Nephron (organoid): ENCODE results near the gene THADA.

ENCODE experiments used
- H3K27ac Mint-ChIP-seq, 3 experiments: 2 replicates each; pipeline ENCODE4 v1.8.0; 2020; ENCODE audit warnings: mixed read lengths in 3 of 3, mild to moderate bottlenecking in 2 of 3, moderate library complexity in 1 of 3
- H3K27me3 Mint-ChIP-seq: 2 replicates; pipeline ENCODE4 v1.8.0; 2021; ENCODE audit warnings: low read depth, mild to moderate bottlenecking, moderate library complexity, mixed read lengths
- H3K36me3 Mint-ChIP-seq: 2 replicates; pipeline ENCODE4 v1.8.0; 2020; ENCODE audit warnings: low read depth, mixed read lengths
- H3K4me1 Mint-ChIP-seq: 2 replicates; pipeline ENCODE4 v1.8.0; 2020; ENCODE audit warnings: mixed read lengths
- H3K4me3 Mint-ChIP-seq, 3 experiments: 2 replicates each; pipeline ENCODE4 v1.8.0; 2020; ENCODE audit warnings: mild to moderate bottlenecking in 3 of 3, mixed read lengths in 3 of 3, moderate library complexity in 2 of 3
- H3K9me3 Mint-ChIP-seq: 2 replicates; pipeline ENCODE4 v1.8.0; 2020; ENCODE audit warnings: mixed read lengths
- CTCF ChIP-seq, 3 experiments: fragments of 200-600 bp; sonication (generic); IDR thresholded peaks; one replicate each; pipeline ENCODE4 v1.5.0; 2021; ENCODE audit warnings: antibody characterized with exemption in 3 of 3; ENCODE audit not compliant: unreplicated experiment in 3 of 3

The THADA gene

GRCh38 chr2:43568228-43568627 lies 27.6 kb downstream of the THADA start:
- no peaks in the 10 kb centered on the region for H3K4me1 Mint-ChIP-seq
- no peaks in the 10 kb centered on the region for H3K9me3 Mint-ChIP-seq
- no peak overlapping the region for H3K27ac Mint-ChIP-seq
- H3K4me3 Mint-ChIP-seq = no peak overlapping the region
- H3K36me3 Mint-ChIP-seq = peaks cover 41% of the 10 kb centered on the region
- H3K27me3 Mint-ChIP-seq = no peaks in the 10 kb centered on the region
- TF ChIP-seq CTCF (IDR thresholded peaks at IDR 0.05; ENCODE audit: unreplicated experiment in 3 of 3) = no peak

- no peak for TF ChIP-seq CTCF (IDR thresholded peaks at IDR 0.05; ENCODE audit: unreplicated experiment in 3 of 3)
- Mint-ChIP-seq H3K27me3 (no peaks in the 10 kb centered on the region), H3K9me3 (no peaks in the 10 kb centered on the region), H3K36me3 (peaks cover 45% of the 10 kb centered on the region), H3K4me1 (no peaks in the 10 kb centered on the region), H3K4me3 (no peak overlapping the region), H3K27ac (no peak overlapping the region)
Measured at GRCh38 chr2:43566461-43566729, 29.4 kb downstream of the THADA start.

DNA sequence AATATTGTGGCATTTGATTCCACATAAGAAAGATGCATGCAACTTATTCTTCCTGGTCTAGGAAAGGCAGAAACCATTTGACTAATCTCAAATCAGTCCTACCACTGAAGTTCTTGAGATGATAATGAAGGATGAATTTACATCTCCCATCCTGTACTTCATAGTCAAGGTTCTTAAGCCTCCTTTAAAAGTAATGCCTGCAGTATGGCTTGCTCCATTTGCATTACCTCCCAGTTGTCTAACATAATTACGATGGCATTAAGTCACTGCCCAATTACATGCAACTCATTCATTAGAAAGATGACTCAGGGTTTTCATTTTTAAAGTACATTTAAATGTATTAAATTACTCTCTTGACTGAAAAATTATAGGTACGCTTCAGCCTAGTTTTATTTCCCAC lies 32.2 kb downstream of the THADA start:
- no peaks in the 10 kb centered on the region for H3K9me3 Mint-ChIP-seq
- no peaks in the 10 kb centered on the region for H3K4me1 Mint-ChIP-seq
- TF ChIP-seq CTCF (IDR thresholded peaks at IDR 0.05; ENCODE audit: unreplicated experiment in 3 of 3) = no peak
- H3K27me3 Mint-ChIP-seq = no peaks in the 10 kb centered on the region
- H3K4me3 Mint-ChIP-seq = no peak overlapping the region
- peaks cover 39% of the 10 kb centered on the region for H3K36me3 Mint-ChIP-seq
- H3K27ac Mint-ChIP-seq = no peak overlapping the region

- Mint-ChIP-seq H3K27me3 (no peaks in the 10 kb centered on the region), H3K27ac (no peak overlapping the region), H3K4me1 (no peaks in the 10 kb centered on the region), H3K4me3 (no peak overlapping the region), H3K9me3 (no peaks in the 10 kb centered on the region), H3K36me3 (peaks cover 43% of the 10 kb centered on the region)
- TF ChIP-seq CTCF (IDR thresholded peaks at IDR 0.05; ENCODE audit: unreplicated experiment in 3 of 3) = no peak
Measured at GRCh38 chr2:43560231-43560547, 35.6 kb downstream of the THADA start.

DNA sequence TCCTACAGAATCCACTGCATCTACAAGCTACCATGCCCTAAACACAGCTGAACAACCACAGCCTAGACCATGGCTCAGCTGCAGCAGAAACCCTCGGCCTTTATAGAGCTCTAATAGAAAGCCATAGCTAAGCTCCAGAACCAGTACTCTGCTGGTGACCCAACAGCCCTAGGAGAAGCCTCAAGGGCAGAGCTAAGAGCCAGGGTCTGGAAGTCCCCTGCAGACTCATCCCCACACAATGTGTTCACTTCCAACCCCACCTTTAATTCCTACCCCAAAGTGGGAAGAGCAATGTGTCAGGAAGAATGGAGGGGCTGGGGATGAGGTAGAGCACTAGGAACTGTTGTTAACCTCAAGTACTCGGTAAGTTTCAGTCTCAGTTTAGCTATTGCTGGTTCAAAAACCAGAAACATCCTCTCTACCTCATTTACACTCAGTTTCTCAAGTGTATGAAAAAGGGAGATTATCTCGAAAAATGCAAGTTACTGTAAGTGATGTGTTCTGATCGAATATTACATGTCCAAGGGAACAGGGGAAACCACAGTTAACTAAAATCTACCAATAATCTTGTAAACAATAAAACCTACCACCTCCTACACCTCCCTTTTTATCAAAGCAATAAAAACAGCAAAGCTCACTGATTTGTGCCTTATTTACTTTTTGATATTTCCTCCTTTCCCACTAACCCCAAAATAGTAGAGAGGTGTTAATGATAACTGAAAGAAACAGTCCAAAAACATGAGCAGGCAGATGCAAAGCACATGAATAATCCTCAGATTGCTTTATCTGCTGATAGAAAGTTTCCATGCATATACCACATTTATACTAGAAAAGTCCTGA lies 36.2 kb downstream of the THADA start:
- no peaks in the 10 kb centered on the region for H3K27me3 Mint-ChIP-seq
- no peak for TF ChIP-seq CTCF (IDR thresholded peaks at IDR 0.05; ENCODE audit: unreplicated experiment in 3 of 3)
- H3K9me3 Mint-ChIP-seq = no peaks in the 10 kb centered on the region
- H3K4me3 Mint-ChIP-seq = no peak overlapping the region
- H3K4me1 Mint-ChIP-seq = no peaks in the 10 kb centered on the region
- H3K27ac Mint-ChIP-seq = no peak overlapping the region
- H3K36me3 Mint-ChIP-seq = peaks cover 41% of the 10 kb centered on the region

- peaks cover 42% of the 10 kb centered on the region for H3K36me3 Mint-ChIP-seq
- H3K27ac Mint-ChIP-seq = no peak overlapping the region
- no peak for TF ChIP-seq CTCF (IDR thresholded peaks at IDR 0.05; ENCODE audit: unreplicated experiment in 3 of 3)
- no peak overlapping the region for H3K4me3 Mint-ChIP-seq
- no peaks in the 10 kb centered on the region for H3K4me1 Mint-ChIP-seq
- no peaks in the 10 kb centered on the region for H3K9me3 Mint-ChIP-seq
- H3K27me3 Mint-ChIP-seq = no peaks in the 10 kb centered on the region
Measured at GRCh38 chr2:43557196-43557595, 38.6 kb downstream of the THADA start.
